GM19238 (cell line): Measurements from ENCODE around the gene PDXDC1.
"Not testable (repeated sequence)": the region's sequence is repeated elsewhere in the genome, so short reads cannot be mapped to it uniquely, and the experiment has no call there.

Experiments
- DNase-seq: peaks from one replicate; pipeline ENCODE4 v3.0.0; 2011; ENCODE audit warnings: low spot score; ENCODE audit not compliant: insufficient read length

Gene PDXDC1

GRCh38 chr16:15034266-15035162, 59.7 kb downstream of the PDXDC1 start:
- no peak for DNase-seq

- DNase-seq = no peak
Observed at GRCh38 chr16:15035163-15035729, 60.4 kb downstream of the PDXDC1 start.

- no peak for DNase-seq
Observed at GRCh38 chr16:15037003-15037402, 62.2 kb downstream of the PDXDC1 start.

GRCh38 chr16:15037745-15038144, 62.9 kb downstream of the PDXDC1 start:
- DNase-seq = no peak

GRCh38 chr16:15038689-15039088, 63.9 kb downstream of the PDXDC1 start:
- no peak for DNase-seq

- DNase-seq = no peak
Observed at GRCh38 chr16:15041271-15042004, 66.6 kb downstream of the PDXDC1 start.

GRCh38 chr16:15043344-15043743, 68.5 kb downstream of the PDXDC1 start:
- no peak for DNase-seq

- DNase-seq = no peak
Observed at GRCh38 chr16:15044286-15044685, 69.5 kb downstream of the PDXDC1 start.

GRCh38 chr16:15045270-15045669, 70.4 kb downstream of the PDXDC1 start:
- not testable (repeated sequence) for DNase-seq

GRCh38 chr16:15046692-15047376, 72.0 kb downstream of the PDXDC1 start:
- no peak for DNase-seq

- DNase-seq = no peak
Observed at GRCh38 chr16:15049581-15050180, 74.9 kb downstream of the PDXDC1 start.

- DNase-seq = not testable (repeated sequence)
Observed at GRCh38 chr16:15050440-15050839, 75.6 kb downstream of the PDXDC1 start.

- no peak for DNase-seq
Observed at GRCh38 chr16:15051387-15051951, 76.6 kb downstream of the PDXDC1 start.

- DNase-seq = no peak
Observed at GRCh38 chr16:15052747-15053476, 78.1 kb downstream of the PDXDC1 start.

GRCh38 chr16:15053904-15054303, 79.1 kb downstream of the PDXDC1 start:
- DNase-seq = no peak

GRCh38 chr16:15054357-15055140, 79.7 kb downstream of the PDXDC1 start:
- DNase-seq = no peak

- DNase-seq = peak; percentile 69
Observed at GRCh38 chr16:15055141-15056053, 80.6 kb downstream of the PDXDC1 start.

GRCh38 chr16:15057681-15058417, 83.0 kb downstream of the PDXDC1 start:
- DNase-seq = no peak
